NB4 (cell line): ENCODE measurements around the gene DBNL.

Experiments used
- POLR2A ChIP-seq: IDR thresholded peaks from 2 replicates; pipeline ENCODE4 v1.6.1; 2011; ENCODE audit warnings: mild to moderate bottlenecking; ENCODE audit not compliant: insufficient read length; ENCODE audit errors: extremely low read depth
- TF ChIP-seq, protein P1 (sequence below): IDR thresholded peaks from one replicate; pipeline ENCODE4 v1.5.1; 2012; ENCODE audit warnings: low read depth, low read length

DNA sequence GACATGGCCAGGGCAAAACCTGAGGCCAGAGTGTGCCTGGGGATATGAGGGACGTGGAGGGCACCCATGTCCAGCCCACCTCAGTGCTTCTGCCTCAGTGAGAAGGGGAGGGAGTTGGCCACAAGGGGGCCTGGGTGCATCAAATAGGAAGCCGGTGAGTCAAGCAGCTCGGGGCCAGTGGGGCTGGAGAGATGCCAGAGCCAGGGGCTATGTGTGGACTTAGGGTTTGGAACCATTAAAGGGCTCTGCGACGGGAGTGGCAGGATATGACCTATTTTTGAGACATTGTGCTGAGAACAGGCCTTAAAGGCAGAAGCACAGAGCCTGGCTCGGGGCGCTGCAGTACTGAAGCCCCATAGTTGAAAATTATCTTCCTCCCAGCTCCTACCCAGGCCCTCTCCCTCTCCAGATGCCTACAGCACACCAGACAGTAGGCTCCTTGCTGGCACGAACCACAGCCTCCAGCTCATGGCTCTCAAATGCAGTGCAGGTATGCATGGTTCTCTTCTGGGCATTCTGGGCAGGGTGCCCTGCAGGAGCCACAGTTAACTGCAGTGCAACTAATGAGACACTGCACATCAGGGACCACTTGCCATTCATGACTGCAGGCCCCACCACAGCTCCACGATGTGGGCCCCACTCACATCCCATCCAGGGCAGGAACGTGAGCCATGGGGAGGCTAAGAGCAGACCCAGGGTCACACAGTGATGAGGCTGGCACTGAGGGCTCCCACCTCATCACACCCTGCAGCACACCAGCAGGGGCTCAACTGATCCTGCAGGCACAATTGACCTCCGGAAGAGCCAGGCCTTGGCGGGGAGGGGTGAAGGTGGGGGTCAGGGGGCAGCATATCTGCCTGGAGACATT, 28.1 kb downstream of the DBNL start:
- TF ChIP-seq POLR2A, result peak; percentile 32
- TF ChIP-seq, protein P1, sequence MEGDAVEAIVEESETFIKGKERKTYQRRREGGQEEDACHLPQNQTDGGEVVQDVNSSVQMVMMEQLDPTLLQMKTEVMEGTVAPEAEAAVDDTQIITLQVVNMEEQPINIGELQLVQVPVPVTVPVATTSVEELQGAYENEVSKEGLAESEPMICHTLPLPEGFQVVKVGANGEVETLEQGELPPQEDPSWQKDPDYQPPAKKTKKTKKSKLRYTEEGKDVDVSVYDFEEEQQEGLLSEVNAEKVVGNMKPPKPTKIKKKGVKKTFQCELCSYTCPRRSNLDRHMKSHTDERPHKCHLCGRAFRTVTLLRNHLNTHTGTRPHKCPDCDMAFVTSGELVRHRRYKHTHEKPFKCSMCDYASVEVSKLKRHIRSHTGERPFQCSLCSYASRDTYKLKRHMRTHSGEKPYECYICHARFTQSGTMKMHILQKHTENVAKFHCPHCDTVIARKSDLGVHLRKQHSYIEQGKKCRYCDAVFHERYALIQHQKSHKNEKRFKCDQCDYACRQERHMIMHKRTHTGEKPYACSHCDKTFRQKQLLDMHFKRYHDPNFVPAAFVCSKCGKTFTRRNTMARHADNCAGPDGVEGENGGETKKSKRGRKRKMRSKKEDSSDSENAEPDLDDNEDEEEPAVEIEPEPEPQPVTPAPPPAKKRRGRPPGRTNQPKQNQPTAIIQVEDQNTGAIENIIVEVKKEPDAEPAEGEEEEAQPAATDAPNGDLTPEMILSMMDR, result peak; percentile 92
